Stimulated activated CD4-positive, alpha-beta T cell treated with anti-CD3 and anti-CD28 coated beads, TNF-alpha, amount 100 ng/mL, for 1 hour (primary cell): ENCODE measurements around the gene BCLAF3.
A peak's percentile ranks its signal among the peaks of the same experiment; 100 is the strongest.

Experiments used
- DNase-seq, 3 donors: peaks; one replicate each; pipeline ENCODE4 v3.0.0-alpha.2; 2020; ENCODE audit warnings: low read depth in 3 of 3, low spot score in 1 of 3

BCLAF3 gene

DNA sequence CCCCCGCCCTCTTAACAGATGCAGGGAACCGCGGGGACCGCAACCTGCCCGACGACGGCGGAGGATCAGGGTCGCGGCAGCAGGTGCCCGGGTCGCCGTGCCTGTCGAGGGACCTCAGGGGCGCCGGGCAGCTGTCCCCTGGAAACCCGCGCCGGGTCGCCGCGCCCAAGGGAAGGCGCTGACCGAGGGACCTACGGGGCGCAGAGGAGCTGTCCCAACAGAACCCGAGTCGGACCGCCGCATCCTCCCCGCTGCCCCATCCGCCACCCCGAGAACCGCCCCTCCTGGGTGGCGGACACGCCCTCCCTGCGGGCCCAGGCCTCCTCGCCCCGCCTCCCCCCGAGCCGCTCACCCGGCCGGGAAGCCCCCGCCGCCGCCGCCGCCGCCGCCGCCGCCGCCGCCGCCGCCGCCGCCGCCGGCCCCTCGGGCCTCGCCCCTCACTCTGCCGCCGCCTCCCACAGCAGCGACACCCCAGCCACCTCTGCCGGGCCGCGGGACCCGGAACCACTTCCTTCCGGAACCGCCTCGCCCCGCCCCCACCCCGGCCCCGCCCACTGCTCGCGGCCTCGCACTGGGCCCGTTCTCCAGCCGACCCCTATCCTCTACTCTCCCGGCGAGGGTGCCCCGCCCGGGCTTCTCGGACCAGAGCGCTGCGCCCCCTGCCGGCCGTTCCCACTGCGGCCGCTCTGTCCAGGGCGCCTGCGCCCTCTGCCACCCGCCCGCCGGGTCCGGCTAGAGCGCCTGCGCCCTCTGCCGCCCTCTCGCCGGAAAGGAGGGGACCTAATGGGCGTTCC lies at the start of gene BCLAF3:
TSS of gene BCLAF3 (minus strand) at position 506 of the 794 bp plus-strand sequence. CDS start 20,797 bp downstream, outside the sequence.
- DNase-seq = peak; percentile 61 to 83 (median 76)

DNA sequence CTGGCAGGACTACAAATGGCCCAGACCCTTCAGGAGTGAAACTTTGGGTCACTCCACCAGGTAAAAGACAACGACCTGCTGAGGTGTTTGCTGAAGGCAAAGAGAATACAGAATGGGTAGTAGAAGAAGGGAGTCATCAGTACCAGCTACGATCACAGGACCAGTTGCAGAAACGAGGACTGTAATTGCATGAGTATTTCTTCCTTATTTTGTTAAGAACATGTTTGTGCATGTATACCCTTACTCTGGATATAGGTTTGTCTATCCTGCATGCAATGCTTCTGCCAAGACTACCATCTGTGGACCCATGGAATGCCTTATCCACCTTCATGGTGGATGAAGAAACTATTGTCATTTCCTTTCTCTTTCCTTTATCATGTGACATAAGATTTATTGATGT lies 48.1 kb upstream of the BCLAF3 start:
- no peak for DNase-seq

DNA sequence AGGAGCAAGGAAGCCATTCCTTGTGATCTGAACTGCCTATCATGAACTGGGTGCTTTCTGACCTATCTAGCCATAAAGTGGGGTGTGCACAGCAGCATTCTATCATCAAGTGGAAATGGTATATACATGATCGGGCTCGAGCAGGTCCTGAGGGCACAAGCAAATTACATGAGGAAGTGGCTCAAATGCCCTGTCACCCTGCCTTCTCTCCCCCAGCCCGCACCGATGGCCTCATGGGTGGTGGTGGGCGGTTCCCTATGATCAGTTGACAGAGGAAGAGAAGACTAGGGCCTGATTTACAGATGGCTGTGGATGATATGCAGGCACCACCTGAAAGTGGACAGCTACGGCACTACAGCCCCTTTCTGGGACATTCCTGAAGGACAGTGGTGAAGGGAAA lies 46.3 kb upstream of the BCLAF3 start:
- DNase-seq = no peak

DNA sequence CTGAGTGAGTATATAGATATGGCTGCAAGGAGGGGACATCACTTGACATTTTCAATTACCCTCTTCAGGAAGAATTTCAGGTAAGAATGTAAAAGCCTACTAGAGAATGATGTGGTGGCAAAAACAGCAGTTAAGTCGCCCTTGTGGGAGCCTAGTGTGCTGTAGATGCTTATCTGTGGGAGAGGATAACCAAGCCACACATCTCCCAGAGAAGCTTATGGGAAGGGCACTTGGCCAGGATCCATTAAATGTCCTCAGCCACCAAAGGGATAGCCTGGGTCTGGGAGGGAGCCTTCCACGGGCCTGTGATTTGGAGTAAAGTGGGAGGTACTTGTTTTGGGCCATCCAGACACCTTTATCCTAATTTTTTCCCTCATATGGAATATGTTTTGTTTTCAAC lies 41.3 kb upstream of the BCLAF3 start:
- no peak for DNase-seq

DNA sequence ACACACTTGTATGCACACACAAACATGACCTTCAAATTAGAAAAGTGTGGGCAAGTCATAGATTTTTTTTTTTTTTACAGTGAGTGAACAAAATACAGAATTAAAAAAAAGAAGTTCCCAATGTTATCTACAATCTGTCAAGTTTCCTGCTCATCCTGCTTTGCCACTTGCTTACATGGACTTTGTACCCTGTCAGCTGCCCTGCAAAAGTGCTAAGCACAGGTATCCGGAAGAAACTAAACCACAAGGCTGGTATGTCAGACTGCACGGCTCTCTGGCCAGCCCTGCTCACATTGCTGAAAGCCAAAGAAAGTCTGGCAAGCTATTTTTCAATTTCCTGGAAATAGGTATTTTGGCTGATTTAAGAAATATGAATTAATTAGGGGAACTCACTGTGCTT lies 38.9 kb upstream of the BCLAF3 start:
- no peak for DNase-seq

DNA sequence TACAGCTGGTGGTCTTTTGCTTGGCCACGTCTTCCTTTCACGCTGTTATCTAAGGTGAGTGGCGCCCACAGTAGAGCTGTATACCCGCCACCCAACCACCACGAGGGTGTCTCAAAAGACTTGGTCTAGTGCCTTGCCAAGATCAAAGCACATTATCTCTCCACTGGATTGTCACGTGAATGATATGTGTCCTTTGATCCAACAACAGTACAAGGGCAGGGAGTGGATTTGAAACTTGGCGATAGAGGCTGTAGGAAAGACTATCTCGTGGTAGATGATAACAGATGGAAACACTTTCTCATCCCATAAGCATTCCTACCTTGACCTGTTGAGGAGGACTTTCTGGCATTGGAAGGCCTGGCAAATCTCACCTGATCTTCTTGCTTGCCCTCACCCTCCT lies 37.7 kb upstream of the BCLAF3 start:
- DNase-seq = no peak

DNA sequence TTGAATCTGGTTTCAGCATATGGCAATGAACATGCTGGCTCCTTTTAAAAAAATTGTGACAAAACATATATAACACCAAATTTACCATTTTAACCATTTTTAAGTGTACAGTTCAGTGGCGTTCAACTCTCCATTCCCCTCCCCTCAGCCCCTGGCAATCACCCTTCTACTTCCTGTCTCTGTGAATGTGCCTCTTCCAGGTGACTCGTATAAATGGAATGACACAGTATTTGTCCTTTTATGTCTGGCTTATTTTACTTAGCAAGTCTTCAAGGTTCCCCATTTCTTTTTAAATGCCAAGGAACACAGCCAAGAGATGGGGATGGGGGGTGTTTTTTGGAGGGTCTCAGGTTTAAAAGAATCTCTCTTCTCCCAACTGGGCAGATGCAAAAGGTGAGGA lies 35.4 kb upstream of the BCLAF3 start:
- DNase-seq = no peak

DNA sequence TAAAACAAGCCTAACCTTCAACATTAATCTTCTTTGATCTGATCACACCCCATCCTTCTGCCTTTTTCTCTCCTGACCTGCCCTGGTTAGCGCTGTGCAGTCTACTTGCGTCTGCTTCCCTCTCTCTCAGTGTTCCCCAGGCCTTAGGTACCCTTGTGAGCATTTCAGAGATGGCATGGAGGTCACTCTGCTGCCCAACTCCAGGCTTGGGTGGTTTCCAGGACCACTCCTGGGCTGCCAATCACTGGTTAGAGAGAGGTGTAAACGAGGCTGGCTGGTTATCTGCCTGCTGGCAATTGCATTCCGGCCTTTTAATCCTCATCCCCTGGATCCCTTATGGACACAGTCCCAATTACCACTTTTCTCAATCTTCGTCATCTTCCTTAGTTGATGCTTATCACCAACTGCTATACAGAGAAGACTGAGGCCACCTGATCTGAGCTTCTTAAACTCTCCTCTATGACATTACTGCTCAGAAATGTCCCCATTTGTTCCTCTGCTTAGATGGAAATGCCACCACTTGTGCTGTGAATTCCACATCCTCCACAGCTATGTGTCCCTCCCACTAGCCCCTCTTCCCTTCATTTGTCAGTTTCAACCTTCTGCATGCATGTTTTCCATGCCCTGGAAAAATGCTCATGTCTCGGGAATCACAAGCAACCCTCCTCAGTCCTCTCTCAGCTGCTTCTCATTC lies 29.0 kb upstream of the BCLAF3 start:
- no peak for DNase-seq

DNA sequence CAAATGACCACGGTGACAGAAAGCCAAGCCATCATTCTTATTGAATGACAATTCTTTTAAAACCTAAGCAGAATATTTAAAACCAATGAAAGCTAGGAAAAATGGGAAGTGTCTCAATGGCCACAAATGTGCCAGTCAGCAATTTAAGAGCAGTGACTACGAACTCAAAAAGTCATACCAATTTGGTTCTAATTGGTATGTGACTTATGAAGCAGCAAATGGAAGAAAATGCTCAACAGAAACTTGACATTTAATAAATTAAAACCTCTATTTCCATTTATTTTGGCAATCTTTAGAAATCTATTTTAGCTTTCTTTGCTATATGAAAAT lies 25.7 kb upstream of the BCLAF3 start:
- no peak for DNase-seq

DNA sequence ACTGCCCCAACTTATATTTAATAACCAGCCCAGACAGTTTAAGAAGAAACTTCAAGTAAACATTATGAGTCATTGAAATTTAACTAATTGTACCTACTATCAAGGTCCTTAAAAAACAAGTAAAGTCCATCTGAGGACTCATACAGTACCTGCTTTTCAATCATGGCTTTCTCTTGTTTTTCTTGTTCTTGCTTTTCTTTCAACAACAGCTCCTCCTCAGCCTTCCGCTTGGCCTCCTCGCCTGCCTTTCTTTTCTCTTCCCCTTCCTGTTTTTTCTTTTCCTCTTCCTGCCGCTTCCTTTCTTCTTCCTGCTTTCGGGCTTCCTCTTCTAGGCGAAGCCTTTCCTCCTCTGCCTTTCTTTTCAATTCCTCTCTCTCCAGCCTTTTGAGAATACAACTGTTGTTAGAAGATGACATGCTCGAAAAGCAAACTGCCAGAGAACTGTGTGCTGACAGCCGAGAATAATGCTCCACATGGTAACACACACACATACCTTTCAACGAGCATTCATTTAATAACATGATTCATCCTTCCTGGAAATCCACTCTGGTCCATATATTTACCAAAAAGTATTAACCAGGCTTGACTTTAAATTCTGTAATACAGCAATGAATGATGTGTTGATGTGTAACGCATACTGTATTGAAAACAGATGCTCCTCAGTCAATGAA lies 25.2 kb upstream of the BCLAF3 start:
- no peak for DNase-seq

DNA sequence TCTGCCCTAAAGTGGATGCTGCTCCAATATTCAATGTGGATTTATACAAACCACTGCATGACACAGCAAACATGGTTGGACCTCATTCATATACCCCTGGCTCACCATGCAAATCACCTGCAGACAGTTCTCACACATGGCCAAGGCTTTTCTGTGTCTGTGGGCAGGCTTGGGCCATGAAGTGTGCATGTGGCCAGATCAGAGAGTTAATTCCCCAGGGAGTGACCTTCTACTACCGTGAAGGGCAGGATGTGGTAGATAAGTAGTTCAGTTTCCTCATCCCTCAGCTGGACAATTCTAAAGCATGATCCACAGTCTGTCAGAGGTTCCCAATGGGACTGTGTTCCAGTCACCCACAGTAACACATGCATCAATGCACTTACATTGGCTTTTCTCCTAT lies 24.6 kb upstream of the BCLAF3 start:
- no peak for DNase-seq

DNA sequence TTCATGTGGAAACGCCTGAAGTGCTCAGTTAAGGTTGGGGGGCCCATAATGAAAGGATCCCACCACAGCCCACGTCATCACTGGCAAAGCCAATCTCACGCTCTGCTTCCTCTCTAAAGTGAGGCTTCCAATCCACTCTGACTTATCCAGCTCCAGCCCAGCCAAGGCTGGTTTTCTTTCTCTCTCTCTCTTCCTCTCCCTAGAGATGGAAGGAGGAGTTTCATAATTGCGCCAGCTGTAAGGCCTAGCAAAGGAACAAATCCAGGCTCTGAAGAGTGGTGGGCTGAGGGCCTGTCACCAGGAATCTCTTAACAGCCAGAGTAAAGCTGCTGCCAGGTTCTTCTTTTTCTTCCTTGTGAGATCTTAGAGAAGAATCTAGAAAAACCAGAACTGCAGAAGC lies 20.7 kb upstream of the BCLAF3 start:
- DNase-seq = no peak

DNA sequence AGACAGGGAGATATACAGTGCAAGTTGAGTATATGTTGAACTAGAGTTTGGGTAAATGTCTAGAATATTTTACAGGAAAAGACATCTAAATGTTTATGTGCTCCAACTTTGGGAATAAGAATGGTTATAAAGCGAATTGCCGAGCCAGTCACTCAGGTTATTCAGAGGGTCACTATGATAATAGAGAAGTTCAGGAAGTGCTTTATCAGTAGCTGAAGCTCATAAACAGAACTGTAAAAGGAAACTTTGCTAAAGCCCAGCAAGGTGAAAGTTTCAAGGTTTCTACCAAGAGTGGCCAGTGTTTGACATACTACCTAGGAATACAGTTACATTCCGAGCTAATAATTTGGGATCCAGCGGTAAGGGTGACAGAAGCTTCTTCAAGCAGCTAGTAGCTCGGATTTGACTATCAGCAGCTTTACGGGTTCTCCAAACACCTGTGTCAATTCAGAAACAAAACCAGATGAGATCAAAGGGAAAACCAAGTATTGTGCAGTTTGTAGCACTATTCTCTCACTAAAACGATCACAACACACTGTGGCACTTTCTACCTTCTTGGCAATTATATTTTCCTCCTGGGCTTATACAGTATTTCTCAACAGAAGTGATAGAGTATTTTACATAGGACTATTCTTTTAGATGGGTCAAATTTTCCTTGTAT lies 17.2 kb upstream of the BCLAF3 start:
- no peak for DNase-seq

DNA sequence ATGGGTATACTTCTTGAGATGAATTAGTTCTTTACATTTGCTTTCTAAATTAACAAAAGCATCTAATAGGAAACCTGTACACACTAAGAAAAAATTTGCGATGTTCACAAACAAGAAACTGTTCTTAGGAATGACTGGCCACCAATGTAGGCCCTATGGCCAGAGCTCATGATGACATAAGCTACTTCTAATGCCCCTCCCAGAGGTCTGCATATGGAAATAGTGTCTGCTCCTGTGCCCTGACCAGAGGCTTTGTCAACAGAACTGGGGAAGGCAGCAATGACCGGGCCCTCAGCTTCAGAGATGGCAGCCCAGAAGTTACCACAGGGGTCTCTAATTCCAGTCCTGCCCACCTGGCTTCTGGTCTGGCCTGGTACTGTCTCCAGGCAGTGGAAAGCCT lies 15.0 kb upstream of the BCLAF3 start:
- no peak for DNase-seq

DNA sequence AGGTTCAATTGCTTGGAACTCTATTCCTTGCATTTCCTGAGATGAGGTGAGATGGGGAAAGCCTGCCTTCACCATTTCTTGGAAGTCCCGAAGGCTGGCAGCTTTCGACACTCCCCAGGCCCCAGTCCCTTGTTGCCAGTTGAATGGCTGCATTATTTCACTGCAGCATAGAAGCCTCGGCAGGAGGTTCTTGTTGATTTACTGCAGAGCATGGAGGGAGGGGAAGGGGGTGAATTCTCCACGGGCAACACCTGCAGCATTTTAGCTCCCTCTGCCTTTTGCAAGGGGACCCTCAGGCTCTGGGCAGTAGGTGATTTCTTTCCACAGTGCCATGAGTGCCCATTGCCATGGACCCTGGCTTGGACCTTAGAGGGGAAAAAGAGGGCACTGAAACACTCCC lies 10.7 kb upstream of the BCLAF3 start:
- no peak for DNase-seq

DNA sequence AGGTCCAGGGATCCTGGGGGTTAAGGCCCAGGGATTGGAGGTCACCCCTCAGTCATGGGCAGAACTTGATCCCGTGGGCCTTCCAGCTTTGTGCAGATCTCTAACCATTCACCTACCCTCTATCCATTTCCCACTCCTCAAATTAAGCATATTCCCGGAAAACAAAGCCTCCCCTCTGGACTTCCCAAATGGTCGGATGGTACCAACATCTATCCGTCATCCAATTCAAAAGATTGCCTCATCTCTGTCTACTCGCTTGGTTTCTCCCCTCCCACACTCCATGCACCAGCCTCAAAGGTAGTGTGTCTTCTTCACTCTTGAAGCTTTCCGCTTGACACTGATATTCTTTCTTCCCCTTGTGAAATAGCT lies 473 bp upstream of the BCLAF3 start:
- no peak for DNase-seq

DNA sequence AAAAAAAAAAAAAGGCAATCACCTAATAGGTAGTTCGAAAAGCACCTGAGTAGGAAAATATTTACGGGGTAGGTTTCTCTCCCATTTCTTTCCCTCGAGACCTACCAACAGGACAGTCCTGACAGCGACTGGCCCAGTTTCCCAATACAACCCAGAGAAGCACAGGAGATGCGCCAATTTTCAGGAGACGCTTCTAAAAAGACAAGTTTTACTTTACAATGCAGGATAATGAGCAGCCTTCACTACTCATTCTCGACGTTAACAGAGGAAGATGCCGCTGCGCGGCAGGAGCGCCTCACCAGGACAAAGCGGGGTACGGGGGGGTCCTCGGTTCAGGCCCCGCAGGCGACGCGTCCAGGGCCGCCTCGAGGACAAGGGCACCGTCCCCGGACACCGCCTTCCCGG lies 708 bp downstream of the BCLAF3 start:
- peak in 1 of 3 donors; percentile 2 for DNase-seq

DNA sequence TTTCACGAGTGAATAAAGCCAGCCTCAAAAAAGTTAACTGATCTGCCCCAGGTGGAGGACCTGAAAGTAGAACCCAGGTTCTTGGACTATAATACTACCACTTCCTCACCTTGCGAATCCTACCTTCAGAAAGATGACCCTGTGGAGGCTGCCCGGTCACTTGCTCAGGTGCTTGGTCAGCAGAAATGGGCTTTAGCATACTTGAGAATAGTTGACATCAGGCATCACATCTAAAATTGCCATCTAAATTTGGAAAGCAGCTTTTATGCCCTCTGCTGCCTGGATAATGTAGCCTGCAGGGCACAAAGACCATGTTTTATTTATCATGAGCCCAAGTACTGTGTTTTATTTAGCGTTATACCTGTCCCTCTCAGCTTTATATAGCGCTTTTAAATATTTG lies 3.0 kb downstream of the BCLAF3 start:
- DNase-seq = no peak

DNA sequence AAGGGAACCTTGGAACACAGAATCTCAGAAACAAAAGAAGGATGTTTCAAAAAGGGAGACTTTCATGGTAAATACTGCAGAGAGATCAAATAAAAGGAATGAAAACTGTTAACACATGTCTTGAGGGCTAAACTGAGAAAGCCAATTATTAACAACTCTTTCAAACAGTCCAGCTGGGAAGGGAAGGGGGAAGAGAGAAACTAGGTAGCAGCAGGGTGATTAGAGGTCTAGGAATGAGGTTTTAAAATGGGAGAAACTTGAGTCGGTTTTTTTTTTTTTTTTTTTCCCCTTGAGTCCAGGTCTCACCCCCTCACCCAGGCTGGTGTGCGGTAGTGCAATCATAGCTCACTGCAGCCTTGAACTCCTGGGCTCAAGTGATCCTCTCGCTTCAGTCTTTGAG lies 4.3 kb downstream of the BCLAF3 start:
- no peak for DNase-seq

DNA sequence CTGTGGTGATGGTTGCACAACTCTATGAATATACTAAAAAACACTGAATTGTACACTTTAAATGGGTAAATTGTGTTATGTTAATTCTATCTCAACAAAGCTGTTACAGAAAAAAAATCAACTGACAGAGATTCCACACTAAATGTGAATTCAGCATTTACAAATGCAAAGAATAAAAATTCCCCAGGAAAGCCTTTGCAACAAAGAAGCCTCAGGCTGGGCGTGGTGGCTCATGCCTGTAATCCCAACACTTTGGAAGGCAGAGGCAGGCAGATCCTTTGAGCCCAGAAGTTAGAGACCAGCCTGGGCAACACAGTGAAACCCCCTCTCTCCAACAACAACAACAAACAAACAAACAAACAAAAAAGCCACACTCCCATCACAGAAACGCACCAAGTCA lies 8.9 kb downstream of the BCLAF3 start:
- DNase-seq = no peak

DNA sequence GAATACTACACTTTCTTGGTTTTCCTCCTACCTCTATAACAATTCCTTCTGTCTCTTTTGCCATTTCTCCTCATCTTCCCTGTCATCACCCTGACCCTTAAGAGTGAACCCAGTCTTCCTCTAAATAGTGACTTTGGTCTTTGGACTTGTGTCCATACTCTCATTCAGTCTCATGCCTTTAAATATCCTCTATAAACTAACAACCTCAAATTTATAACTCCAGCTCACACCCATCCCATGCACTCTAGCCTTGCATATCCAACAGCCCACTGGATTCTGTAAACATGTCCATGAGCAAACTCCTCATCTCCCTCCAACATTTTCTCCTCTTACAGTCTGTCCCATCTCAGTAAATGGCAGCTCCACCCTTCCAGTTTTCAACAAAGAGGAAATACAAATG lies 15.0 kb downstream of the BCLAF3 start:
- no peak for DNase-seq

DNA sequence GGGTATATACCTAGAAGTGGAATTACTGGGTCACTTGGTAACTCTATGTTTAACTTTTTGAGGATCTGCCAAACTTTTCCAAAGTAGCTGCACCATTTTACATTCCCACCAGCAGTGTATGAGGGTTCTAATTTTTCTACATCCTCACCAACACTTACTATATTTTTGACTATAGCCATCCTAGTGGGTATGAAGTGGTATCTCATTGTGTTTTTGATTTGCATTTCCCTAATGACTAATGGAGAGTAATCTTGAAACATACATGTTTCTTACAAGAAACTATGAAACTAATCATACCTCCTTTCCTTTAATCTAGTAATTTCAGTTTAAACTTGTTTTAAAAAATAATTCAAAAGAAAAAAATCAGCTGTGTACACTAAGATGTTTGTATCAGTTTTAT lies 17.9 kb downstream of the BCLAF3 start:
- DNase-seq = no peak
